Measurements from ENCODE around the gene PIGR. TPM values are rescaled to one million over a fixed set of nuclear protein-coding genes. Genes with fewer than 3 reads are reported as not detected.

PIGR gene
- total RNA-seq, 1 experiment from 2014 or later = not detected

- TF ChIP-seq EZH2phosphoT487 (IDR thresholded peaks at IDR 0.05; ENCODE audit: borderline replicate concordance, low read length) (no peak), CTCF (conservative IDR thresholded peaks at IDR 0.05; ENCODE audit: low read depth, low read length) (no peak), EZH2 (IDR thresholded peaks at IDR 0.05; ENCODE audit: low read length, unreplicated experiment) (no peak)
- Histone ChIP-seq H3K79me2 (ENCODE audit: low read length) (no peaks in the 10 kb centered on the region), H4K20me1 (ENCODE audit: low read length) (no peaks in the 10 kb centered on the region), H3K36me3 (ENCODE audit: low read depth, low read length) (no peaks in the 10 kb centered on the region), H3K4me2 (ENCODE audit: low read length) (no peak overlapping the region), H3K9me2 (replicated peaks; ENCODE audit: low read length) (no peaks in the 10 kb centered on the region), H3K4me1 (ENCODE audit: insufficient read depth, low read length) (no peaks in the 10 kb centered on the region), H3K27ac (ENCODE audit: low read length) (no peak overlapping the region), H3F3A (ENCODE audit: low read length, unreplicated experiment) (no peaks in the 10 kb centered on the region), H3K27me3 (ENCODE audit: low read length) (no peaks in the 10 kb centered on the region), H2AFZ (ENCODE audit: low read length) (no peak overlapping the region), H3K9ac (ENCODE audit: low read length) (no peak overlapping the region), H3K9me3 (ENCODE audit: low read length) (no peaks in the 10 kb centered on the region), H3K4me3 (ENCODE audit: low read length) (no peak overlapping the region)
- intact Hi-C loops (cut with micrococcal nuclease) = no loop called here
- no peak for DNase-seq
- no TSS peak for BruUV-seq (replicated peaks)
- ChIA-PET CTCF (no interaction called here), POLR2A (ENCODE audit: unreplicated experiment) (no interaction called here)
- no peak; the same call in 1 of the 2 replicates for ATAC-seq
Observed at GRCh38 chr1:206952171-206952570, 5.9 kb upstream of the PIGR start.

- TF ChIP-seq EZH2 (IDR thresholded peaks at IDR 0.05; ENCODE audit: low read length, unreplicated experiment) (no peak), EZH2phosphoT487 (IDR thresholded peaks at IDR 0.05; ENCODE audit: borderline replicate concordance, low read length) (no peak), CTCF (conservative IDR thresholded peaks at IDR 0.05; ENCODE audit: low read depth, low read length) (no peak)
Observed at GRCh38 chr1:206951318-206952100, 5.2 kb upstream of the PIGR start.

GRCh38 chr1:206949641-206950040, 3.4 kb upstream of the PIGR start:
- peaks cover 8% of the 10 kb centered on the region; the same call in 1 of the 2 replicates for H3K27me3 ChIP-seq (ENCODE audit: low read length)
- H3K9me2 ChIP-seq (replicated peaks; ENCODE audit: low read length) = no peaks in the 10 kb centered on the region
- intact Hi-C loops (cut with micrococcal nuclease) = no loop called here
- no peak for TF ChIP-seq EZH2 (IDR thresholded peaks at IDR 0.05; ENCODE audit: low read length, unreplicated experiment)
- no peak for TF ChIP-seq EZH2phosphoT487 (IDR thresholded peaks at IDR 0.05; ENCODE audit: borderline replicate concordance, low read length)
- no peak for TF ChIP-seq CTCF (conservative IDR thresholded peaks at IDR 0.05; ENCODE audit: low read depth, low read length)
- no peak for ATAC-seq
- BruUV-seq (replicated peaks) = no TSS peak
- no peaks in the 10 kb centered on the region for H3K79me2 ChIP-seq (ENCODE audit: low read length)
- POLR2A ChIA-PET (ENCODE audit: unreplicated experiment) = no interaction called here
- CTCF ChIA-PET = no interaction called here
- H3K4me2 ChIP-seq (ENCODE audit: low read length) = no peak overlapping the region
- no peaks in the 10 kb centered on the region for H3K9me3 ChIP-seq (ENCODE audit: low read length)
- H3K27ac ChIP-seq (ENCODE audit: low read length) = no peak overlapping the region
- H4K20me1 ChIP-seq (ENCODE audit: low read length) = no peaks in the 10 kb centered on the region
- no peak for DNase-seq
- H3K4me1 ChIP-seq (ENCODE audit: insufficient read depth, low read length) = no peaks in the 10 kb centered on the region
- no peak overlapping the region for H2AFZ ChIP-seq (ENCODE audit: low read length)
- H3F3A ChIP-seq (ENCODE audit: low read length, unreplicated experiment) = no peaks in the 10 kb centered on the region
- no peaks in the 10 kb centered on the region for H3K36me3 ChIP-seq (ENCODE audit: low read depth, low read length)
- no peak overlapping the region for H3K9ac ChIP-seq (ENCODE audit: low read length)
- H3K4me3 ChIP-seq (ENCODE audit: low read length) = no peak overlapping the region

More at GRCh38 chr1:206951318-206952100, 5.2 kb upstream of the PIGR start:
- Histone ChIP-seq H3K4me1 (ENCODE audit: insufficient read depth, low read length) (no peaks in the 10 kb centered on the region), H3K27me3 (ENCODE audit: low read length) (no peaks in the 10 kb centered on the region), H3K9ac (ENCODE audit: low read length) (no peak overlapping the region), H4K20me1 (ENCODE audit: low read length) (no peaks in the 10 kb centered on the region), H3F3A (ENCODE audit: low read length, unreplicated experiment) (no peaks in the 10 kb centered on the region), H3K79me2 (ENCODE audit: low read length) (no peaks in the 10 kb centered on the region), H3K4me3 (ENCODE audit: low read length) (no peak overlapping the region), H3K36me3 (ENCODE audit: low read depth, low read length) (no peaks in the 10 kb centered on the region), H3K4me2 (ENCODE audit: low read length) (no peak overlapping the region), H3K27ac (ENCODE audit: low read length) (no peak overlapping the region), H3K9me2 (replicated peaks; ENCODE audit: low read length) (no peaks in the 10 kb centered on the region), H2AFZ (ENCODE audit: low read length) (no peak overlapping the region), H3K9me3 (ENCODE audit: low read length) (no peaks in the 10 kb centered on the region)
- no peak for DNase-seq
- ChIA-PET POLR2A (ENCODE audit: unreplicated experiment) (no interaction called here), CTCF (no interaction called here)
- no TSS peak for BruUV-seq (replicated peaks)
- intact Hi-C loops (cut with micrococcal nuclease) = no loop called here
- no peak for ATAC-seq

Measured in PC-3 (cell line).